Gastrocnemius medialis (tissue), 4 donors: ENCODE results near the gene MZB1.

ENCODE experiments used
- CTCF ChIP-seq, 5 experiments: fragments of 450-650 bp in 3 of 5; fragments of 200-600 bp in 2 of 5; sonication (generic) in 2 of 5; IDR thresholded peaks in 4 of 5; conservative IDR thresholded peaks in 1 of 5; 1 replicate in 4 of 5; 2 replicates in 1 of 5; pipeline ENCODE4 v1.5.1; 2016 to 2019; ENCODE audit warnings: antibody characterized with exemption in 5 of 5, mild to moderate bottlenecking in 3 of 5, moderate library complexity in 3 of 5
- POLR2A ChIP-seq, 2 donors: fragments of 450-650 bp; IDR thresholded peaks; one replicate each; pipeline ENCODE4 v1.6.1; 2017; ENCODE audit warnings: antibody characterized with exemption in 2 of 2, mild to moderate bottlenecking in 2 of 2, moderate library complexity in 2 of 2

GRCh38 chr5:139396691-139397090, 7.0 kb upstream of the MZB1 start:
- TF ChIP-seq CTCF (IDR thresholded peaks at IDR 0.05 in 4 of 5, conservative IDR thresholded peaks at IDR 0.05 in 1 of 5) (no peak), POLR2A (IDR thresholded peaks at IDR 0.05) (no peak)
